Prostate gland (tissue), 2 donors: Measurements from ENCODE around the gene TCAP. TPM values are rescaled to one million over a fixed set of nuclear protein-coding genes. Genes with fewer than 3 reads are reported as not detected.

ENCODE experiments used
- DNase-seq: peaks from one replicate; pipeline ENCODE4 v3.0.0-alpha.2; 2019; ENCODE audit warnings: low spot score
- H3K27ac ChIP-seq, 2 donors: fragments of 200-600 bp; sonication (generic); 2 replicates each; pipeline ENCODE4 v1.5.1; 2017 to 2019
- H3K27me3 ChIP-seq: fragments of 200-600 bp; sonication (generic); replicated peaks from 2 replicates; pipeline ENCODE4 v1.5.1; 2019; ENCODE audit not compliant: insufficient read depth
- H3K36me3 ChIP-seq, 2 donors: fragments of 200-600 bp; sonication (generic); 1 replicate in 1 of 2; 2 replicates in 1 of 2; pipeline versions ENCODE4 v1.5.1 to v1.8.1; 2017 to 2019
- H3K4me1 ChIP-seq: fragments of 200-600 bp; sonication (generic); replicated peaks from 2 replicates; pipeline ENCODE4 v1.5.1; 2019
- H3K4me3 ChIP-seq, 2 donors: fragments of 200-600 bp; sonication (generic); 2 replicates each; pipeline ENCODE4 v1.5.1; 2017 to 2019
- H3K9me3 ChIP-seq: fragments of 200-600 bp; sonication (generic); 2 replicates; pipeline ENCODE4 v1.5.1; 2017
- CTCF ChIP-seq, 4 experiments: fragments of 200-600 bp in 2 of 4; fragments of 450-650 bp in 2 of 4; sonication (generic) in 2 of 4; IDR thresholded peaks; 1 replicate in 3 of 4; 2 replicates in 1 of 4; pipeline ENCODE4 v1.5.1; 2016 to 2019; ENCODE audit warnings: antibody characterized with exemption in 4 of 4, mild to moderate bottlenecking in 2 of 4, moderate library complexity in 2 of 4
- POLR2A ChIP-seq: fragments of 450-650 bp; IDR thresholded peaks from one replicate; pipeline ENCODE4 v1.6.1; 2016; ENCODE audit warnings: antibody characterized with exemption, mild to moderate bottlenecking
- POLR2AphosphoS5 ChIP-seq: sonication (generic); formaldehyde crosslinking; IDR thresholded peaks from one replicate; pipeline ENCODE4 v1.6.1; 2017; ENCODE audit warnings: antibody characterized with exemption
- WGBS: methylation state at CpG from one replicate; pipeline ENCODE4 v1.1.5; 2018; 5-methylcytosine and 5-hydroxymethylcytosine counted together
- intact Hi-C: fragments of 100-400 bp; cut with DNase I; formaldehyde crosslinking; loops from one replicate; pipeline ENCODE4 v1.14.2; 2022
- total RNA-seq, 2 donors: library from RNA; depleted of rRNA; stranded (reverse); fragments of >200 nt; gene quantifications; one replicate each; pipeline ENCODE4 v1.1.0, GENCODE V29; 2016

Gene TCAP
- total RNA-seq, 2 donors from 2014 or later = 4.3 to 44.3 TPM

- DNase-seq = no peak
- WGBS = 86% methylated on average over 11 of the region's 11 CpGs
- Histone ChIP-seq H3K27me3 (no peaks in the 10 kb centered on the region), H3K4me1 (peaks cover 13% of the 10 kb centered on the region), H3K36me3 (no peaks in the 10 kb centered on the region), H3K4me3 (no peak overlapping the region), H3K27ac (no peak overlapping the region), H3K9me3 (no peaks in the 10 kb centered on the region)
- intact Hi-C loops = no loop called here
- no peak for TF ChIP-seq CTCF (IDR thresholded peaks at IDR 0.05)
- no peak for TF ChIP-seq POLR2A
- no peak for TF ChIP-seq POLR2AphosphoS5
These were observed 15.0 kb upstream of the TCAP start for GRCh38 chr17:39650121-39650579.

GRCh38 chr17:39651923-39652586, 13.1 kb upstream of the TCAP start:
- peak; percentile 43 for DNase-seq

GRCh38 chr17:39652587-39653315, 12.4 kb upstream of the TCAP start:
- WGBS = 54% methylated on average over 7 of the region's 7 CpGs
- H3K36me3 ChIP-seq = no peaks in the 10 kb centered on the region
- H3K9me3 ChIP-seq = no peaks in the 10 kb centered on the region
- H3K4me3 ChIP-seq = no peak overlapping the region
- H3K27ac ChIP-seq = peak overlapping the region; percentile 58 to 67
- TF ChIP-seq CTCF (IDR thresholded peaks at IDR 0.05) = no peak
- intact Hi-C loops = no loop called here
- H3K4me1 ChIP-seq = peaks cover 13% of the 10 kb centered on the region
- DNase-seq = no peak
- no peaks in the 10 kb centered on the region for H3K27me3 ChIP-seq

More at GRCh38 chr17:39651923-39652586, 13.1 kb upstream of the TCAP start:
- no peak overlapping the region for H3K4me3 ChIP-seq
- TF ChIP-seq CTCF (IDR thresholded peaks at IDR 0.05) = no peak
- peak; percentile 62 for TF ChIP-seq POLR2AphosphoS5
- no peaks in the 10 kb centered on the region for H3K36me3 ChIP-seq
- H3K9me3 ChIP-seq = no peaks in the 10 kb centered on the region
- intact Hi-C loops = no loop called here
- H3K27me3 ChIP-seq = no peaks in the 10 kb centered on the region
- H3K27ac ChIP-seq = peak overlapping the region; percentile 58 to 67
- WGBS = 40% methylated on average over 8 of the region's 8 CpGs
- H3K4me1 ChIP-seq = peaks cover 13% of the 10 kb centered on the region

- Histone ChIP-seq H3K4me1 (peaks cover 13% of the 10 kb centered on the region), H3K36me3 (no peaks in the 10 kb centered on the region), H3K27ac (peak overlapping the region; percentile 58 to 67), H3K4me3 (no peak overlapping the region), H3K9me3 (no peaks in the 10 kb centered on the region), H3K27me3 (no peaks in the 10 kb centered on the region)
- no peak for DNase-seq
- intact Hi-C loops = no loop called here
- TF ChIP-seq CTCF (IDR thresholded peaks at IDR 0.05) = no peak
- TF ChIP-seq POLR2A = no peak
- no peak for TF ChIP-seq POLR2AphosphoS5
- WGBS = 88% methylated on average over 12 of the region's 12 CpGs
These were observed 11.9 kb upstream of the TCAP start for GRCh38 chr17:39653316-39653661.
